Hindlimb muscle (tissue), 1 donor: ENCODE measurements around the gene CBARP. TPM values are rescaled to one million over a fixed set of nuclear protein-coding genes. Genes with fewer than 3 reads are reported as not detected.
A peak's percentile ranks its signal among the peaks of the same experiment; 100 is the strongest.

ENCODE experiments used
- DNase-seq: peaks from one replicate; pipeline ENCODE4 v3.0.0-alpha.2; 2013
- polyA plus RNA-seq: library from polyadenylated mRNA; unstranded; fragments of 120-200 nt; gene quantifications from one replicate; pipeline ENCODE4 v1.2.1, GENCODE V29; 2013; ENCODE audit not compliant: insufficient read length

Gene CBARP, protein sequence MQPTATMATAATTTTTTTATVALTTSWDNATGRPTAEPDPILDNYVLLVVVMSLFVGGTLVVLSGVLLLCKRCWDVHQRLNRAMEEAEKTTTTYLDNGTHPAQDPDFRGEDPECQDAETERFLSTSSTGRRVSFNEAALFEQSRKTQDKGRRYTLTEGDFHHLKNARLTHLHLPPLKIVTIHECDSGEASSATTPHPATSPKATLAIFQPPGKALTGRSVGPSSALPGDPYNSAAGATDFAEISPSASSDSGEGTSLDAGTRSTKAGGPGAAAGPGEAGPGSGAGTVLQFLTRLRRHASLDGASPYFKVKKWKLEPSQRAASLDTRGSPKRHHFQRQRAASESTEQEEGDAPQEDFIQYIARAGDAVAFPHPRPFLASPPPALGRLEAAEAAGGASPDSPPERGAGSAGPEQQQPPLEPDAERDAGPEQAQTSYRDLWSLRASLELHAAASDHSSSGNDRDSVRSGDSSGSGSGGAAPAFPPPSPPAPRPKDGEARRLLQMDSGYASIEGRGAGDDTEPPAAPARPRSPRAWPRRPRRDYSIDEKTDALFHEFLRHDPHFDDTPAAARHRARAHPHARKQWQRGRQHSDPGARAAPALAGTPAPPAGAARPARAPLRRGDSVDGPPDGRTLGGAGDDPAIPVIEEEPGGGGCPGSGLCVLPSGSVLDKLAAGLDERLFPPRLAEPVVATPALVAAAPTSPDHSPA
- 1.9 TPM for polyA plus RNA-seq

DNA sequence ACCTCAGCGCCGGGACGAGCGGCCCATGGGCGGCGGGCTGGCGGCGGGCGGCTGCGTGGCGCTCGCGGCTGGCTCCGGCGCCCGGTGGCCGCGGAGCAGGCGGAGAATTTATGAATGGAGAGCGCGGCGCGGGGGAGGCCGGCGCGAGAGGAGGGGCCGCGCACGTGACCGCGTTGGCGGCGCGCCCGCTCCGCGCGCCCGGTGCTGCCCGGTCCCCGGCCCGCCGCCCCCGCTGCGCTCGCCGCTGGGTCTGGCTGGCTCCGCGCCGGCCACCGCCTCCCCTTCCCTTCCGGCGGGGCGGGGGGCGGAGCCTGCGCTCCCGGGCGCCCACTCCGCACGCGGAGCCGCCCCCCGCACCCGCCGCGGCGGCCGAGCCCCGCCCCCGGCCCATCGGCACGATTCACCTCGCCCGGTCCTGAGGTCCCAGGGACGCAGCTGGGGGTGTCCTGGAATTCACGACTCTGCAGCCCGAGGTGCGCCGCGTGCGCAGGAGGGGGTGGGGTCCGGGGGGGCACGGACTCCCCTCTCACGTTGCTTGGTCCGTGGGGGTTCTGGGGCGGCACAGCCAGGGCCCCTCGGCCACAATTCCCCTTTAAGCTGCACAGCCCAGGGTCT, at the start of gene CBARP:
CBARP (minus strand) TSS at position 252 of the 615 bp plus-strand sequence. CDS start 1,905 bp downstream, outside the sequence.
- peak; percentile 48 for DNase-seq

DNA sequence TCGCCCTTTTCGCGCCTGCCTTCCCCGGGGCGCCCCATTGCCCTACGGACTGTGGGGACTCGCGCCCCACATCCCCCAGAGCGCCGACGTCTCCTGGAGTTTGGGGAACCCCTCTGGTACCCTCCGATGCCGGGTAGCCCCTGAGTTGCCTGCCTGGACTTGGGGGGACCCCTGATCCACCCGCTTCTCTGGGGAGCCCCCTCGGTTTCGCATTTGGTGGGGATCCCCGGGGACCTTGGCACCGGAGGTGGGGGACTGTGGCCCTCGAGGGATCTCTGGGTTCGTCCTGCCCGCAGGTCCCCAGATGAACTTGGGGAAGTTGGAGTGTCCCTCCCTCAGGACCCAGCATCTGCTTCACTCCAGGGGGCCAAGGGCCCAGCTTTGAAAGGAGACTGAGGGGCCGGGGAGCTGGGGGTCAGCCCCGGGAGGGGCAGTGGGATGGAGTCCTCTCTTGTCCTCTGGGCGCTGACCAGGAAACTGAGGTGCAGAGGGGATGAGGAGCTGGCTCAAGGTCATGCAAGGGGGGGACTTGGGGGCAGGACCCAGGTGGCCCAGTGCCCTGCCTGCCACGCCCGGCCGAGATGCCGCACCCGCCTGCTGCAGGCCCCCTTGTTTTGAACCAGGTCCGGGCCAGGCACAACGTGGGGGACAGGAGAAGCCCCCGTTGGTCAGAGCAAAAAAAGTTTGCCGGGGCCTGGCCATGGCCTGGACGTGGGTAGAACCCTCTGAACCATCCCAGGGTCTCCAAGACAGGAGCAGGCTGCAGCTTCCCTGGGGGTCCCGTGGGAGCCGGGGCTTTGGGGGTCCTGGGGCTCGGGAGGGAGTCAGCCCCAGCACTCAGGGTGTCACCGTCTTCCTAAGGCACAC, 48.9 kb upstream of the CBARP start:
- DNase-seq: no peak

DNA sequence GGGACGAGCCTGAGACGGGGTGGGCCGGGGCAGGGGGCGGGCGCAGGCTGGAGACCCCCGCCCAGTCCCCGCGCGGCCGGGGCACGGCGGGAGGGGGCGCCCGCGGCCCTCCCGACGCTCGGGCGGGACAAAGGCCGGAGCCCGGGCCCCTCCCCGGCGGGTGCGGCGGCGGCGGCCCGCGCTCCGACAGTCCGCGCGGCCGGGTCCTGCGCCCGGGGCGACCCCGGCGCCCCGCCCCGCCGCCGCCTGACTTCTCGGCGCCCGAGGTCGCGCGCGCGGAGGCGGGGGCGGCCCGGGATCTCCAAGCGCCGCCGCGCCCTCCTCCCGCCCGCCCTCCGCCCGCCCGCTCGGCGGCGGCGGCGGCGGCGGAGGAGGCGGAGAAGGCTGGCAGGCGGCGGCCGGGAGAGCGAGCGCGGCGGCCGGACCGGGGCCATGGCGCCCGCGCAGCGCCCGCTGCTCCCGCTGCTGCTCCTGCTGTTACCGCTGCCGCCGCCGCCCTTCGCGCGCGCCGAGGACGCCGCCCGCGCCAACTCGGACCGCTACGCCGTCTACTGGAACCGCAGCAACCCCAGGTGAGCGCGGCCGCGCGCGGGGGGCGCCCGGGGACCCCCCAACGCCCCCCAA, 48.0 kb upstream of the CBARP start, which contains the start of gene EFNA2:
EFNA2 (plus strand) TSS at position 137 of the 624 bp plus-strand sequence; CDS start at position 433, 296 bp downstream.
- no peak for DNase-seq

DNA sequence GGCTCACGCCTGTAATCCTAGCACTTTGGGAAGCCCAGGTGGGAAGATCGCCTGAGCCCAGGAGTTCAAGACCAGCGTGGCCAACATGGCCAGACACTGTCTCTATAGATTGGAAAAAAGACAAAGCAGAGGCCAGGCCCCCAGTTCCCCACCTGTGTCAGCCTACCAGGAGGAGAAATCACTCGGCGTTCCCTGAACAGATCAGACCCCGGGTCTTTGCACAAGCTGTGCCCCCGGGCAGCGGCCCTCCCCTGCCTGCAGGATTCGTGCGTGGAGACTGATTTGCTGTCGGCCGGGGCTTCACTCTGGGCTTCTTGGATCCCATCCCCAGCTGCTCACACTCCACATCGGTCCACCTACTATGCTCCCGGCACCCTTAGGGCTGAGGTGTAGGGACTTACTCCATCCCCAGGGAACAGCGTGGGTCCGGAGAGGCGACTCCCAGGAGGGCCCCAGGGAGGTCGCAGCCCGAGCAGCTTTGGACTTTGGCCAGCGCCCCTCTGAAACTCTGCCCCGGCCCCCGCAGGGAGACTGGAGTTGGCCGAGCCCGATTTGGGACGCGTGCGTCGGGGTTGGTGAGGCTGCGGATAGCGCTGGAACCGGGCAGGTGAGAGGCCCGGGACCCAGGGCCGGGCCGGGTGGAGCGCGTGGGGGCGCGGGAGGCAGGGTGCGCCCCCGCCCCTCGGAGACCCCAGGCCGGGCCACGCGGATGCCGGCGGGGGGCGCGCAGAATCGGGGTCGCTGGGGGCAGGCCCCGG, 47.4 kb upstream of the CBARP start:
- DNase-seq: no peak

DNA sequence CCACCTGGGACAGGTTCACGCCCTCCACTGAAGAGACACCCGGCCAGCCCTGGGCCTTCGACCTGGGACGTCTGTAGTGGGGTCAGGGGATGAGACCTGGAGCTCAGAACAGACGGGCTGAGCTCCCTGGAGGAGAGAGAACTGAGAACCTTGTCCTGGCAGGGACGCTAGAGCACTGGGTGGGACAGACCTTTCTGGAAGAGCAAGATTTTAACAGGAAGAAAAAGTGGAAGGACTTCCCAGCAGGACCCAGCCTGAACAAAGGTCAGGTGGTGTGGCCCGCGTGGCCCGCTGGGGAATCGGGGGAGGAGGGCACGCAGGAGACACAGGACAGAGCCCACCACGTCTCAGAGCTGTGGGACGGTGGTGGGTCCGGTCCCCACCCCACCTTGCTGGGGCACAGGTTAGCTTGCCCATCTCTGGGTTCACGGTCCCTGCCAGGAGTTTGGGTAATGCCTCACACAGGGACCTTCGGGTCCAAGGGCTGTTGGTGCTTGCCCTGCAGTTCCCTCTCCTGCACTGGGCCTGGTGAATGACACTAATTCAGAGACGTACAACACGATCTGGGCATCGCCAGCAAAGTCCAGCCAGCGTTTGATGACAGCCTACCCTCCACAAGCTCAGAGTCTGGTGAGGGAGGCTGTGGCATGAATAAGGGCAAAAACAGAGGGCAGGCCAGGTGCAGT, 46.6 kb upstream of the CBARP start:
- DNase-seq: no peak

DNA sequence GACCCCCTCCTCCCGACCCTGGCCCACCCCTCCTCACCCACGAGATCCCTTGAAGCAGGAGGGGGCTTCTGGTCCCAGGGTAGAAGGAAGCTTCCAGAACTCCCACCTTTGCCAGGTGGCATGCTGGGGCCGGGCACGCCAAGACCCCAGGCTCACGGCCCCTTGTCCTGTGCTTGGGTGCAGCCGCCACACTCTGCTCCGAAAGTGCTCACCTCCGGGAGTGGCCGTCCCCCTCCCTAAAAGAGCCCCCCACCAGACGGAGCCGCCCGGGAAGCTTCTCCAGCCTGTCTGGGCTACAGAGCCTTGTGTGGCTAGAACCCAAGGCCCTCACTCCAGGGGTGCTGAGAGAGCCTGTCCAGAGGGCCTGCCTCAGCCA, 46.1 kb upstream of the CBARP start:
- no peak for DNase-seq

DNA sequence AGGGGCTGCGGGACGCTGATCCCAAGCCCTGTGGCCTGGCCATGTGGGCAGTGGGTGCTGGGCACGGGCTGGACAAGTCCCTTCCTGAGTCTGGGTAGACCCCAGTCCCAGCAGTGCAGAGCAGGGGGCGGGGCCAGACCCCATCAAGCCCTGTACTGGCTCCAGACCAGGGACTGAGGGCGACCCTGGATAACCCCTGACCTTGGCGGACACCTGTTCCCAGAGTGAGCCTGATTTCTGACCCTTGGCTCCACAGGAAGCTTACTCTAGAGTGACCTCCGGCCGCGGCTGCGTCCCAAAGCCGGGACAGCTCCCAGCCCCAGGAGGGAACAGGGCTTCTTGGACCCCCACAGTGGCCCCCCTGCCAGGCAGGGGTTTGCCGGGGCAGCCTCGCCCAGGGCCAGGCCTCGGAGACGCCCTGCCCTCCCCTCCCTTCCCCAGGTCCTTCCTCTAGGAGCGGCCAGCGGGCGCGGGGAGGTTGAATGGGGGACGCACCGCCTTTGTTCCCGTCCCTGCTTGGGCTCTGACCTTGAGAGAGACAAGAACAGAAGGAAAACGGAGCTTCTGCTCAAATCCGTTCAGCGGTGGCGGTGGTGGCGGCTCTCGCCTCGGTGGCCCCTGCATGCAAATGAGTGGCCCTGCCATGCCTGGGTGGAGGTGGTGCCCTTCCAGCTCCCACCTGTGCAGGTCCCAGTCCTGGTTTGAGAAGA, 45.6 kb upstream of the CBARP start:
- no peak for DNase-seq

DNA sequence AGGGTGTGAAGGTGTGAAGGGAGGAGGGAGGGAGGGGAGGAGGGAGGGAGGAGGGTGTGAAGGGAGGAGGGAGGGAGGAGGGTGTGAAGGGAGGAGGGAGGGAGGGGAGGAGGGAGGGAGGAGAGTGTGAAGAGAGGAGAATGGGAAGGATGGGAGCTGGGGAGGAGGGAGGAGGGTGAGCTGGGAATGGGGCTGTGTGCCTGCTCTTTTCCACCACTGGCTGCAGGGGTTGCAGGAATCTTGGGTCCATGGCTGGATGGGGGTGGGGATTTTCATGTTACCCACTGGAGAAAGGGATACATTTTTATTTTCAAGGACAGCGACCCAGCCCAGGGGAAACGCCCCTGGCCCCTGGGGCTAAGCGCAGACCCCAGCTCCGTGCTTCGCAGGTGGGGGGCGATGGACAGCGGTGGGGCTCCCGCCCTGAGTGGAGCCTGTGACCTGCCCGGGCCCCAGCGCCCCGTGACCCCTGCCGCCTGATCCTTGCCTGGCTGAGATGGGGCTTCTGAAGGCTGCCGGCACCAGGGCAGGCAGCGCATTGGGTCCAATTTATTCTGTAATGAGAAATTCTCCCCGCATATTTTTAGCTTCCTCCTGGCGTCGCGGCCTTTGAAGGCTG, 44.9 kb upstream of the CBARP start:
- no peak for DNase-seq

DNA sequence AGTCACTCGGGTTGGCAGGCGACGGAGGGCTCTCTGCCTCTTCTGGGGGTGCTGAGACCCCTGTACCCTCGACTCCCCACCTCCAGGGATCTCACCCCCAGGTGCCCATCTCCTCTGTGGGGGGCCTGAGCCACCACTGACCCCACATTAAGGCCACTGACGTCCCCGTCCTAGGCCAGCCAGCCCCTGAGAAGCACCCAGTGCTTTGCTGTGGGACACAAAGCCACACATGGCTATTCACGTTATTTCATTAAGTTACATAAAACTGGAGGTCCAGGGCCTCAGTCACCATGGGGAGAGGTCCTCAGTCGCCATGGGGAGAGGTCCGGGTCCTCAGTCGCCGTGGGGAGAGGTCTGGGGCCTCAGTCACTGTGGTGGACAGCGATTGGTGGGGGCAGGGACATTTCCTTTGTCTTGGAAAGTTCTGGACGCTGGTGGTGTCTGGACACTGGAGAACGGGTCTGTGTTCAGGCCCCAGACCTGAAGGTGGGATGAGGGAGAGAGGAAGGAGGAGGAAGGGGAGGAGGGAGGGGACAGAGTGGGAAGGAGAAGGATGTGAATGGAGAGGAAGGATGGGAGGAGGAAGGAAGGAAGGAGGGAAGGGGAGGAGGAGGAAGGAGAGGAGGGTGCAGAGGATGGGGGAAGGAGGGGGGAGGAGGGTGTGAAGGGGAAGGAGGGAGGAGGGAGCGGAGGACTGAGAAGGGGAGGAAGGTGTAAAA, 43.9 kb upstream of the CBARP start:
- no peak for DNase-seq

DNA sequence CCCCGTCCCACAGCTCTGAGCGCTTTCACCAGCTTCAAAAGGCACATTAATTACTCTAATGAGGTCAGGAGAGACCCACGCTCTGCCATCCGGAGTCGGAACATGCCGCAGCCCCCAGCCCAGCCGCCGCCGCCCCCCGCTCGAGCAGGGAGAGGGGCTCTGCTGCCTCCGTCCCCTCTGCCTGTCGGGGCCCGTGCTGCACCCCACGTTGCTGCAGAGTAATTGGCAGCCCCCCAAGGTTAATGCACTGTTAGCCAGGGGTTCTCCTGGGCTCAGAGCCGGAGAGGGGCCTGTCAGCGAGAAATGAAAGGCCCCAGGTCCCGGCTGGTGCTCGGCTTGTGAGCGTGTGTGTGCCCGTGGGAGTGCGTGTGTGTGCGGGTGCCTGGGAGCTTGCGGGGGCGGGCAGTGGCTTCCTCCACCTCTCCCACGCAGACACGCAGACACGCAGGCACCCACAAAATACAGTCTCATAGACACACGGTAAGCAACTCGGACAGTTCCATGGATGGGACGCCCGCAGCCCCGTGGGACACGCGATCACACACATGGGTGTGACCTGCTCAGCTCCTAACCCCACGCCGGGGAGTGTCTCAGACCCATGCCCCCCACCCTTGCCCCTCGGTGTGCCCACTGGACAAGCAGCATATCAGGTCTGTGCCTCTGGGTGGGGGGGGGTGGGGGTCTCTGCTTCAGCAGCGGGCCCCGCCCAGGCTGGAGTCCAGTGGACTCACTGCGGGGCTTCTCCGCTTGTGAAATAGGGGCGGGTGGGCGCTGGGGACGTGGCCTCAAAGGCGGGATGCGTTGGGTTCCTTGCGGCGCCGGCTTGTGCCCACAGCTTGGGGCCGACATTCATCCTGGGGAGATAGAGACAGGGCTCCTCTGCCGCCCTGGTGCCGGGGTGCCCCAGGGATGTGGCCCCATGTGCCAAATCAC, 43.1 kb upstream of the CBARP start:
- DNase-seq: no peak

DNA sequence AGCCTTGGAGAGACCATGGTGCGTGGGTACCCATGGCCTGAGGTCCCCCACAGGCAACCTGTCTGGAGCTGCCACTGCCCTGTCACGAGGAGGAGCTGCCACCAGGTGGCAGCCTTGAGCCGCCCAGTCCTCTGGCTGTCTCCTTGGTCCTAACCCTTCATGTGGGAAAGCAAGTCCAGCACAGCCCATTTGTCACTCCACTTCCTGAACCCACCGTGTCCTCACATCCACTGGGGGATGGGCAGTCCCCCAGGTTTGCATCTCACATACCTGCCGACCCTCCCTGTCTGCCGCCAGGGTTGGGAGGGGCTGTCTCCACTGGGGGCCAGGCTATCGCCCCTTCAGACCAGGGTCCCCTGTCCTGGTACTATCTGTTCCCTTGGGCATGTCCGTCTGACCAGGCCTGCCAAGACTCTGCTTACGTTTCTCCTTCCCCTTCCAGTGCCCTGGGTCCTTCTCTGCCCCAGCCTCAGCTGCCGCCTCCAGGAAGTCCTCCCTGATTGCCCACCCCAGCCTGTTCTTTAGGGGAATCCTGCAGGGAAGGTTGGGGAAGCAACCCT, 42.1 kb upstream of the CBARP start:
- DNase-seq: peak; percentile 90

DNA sequence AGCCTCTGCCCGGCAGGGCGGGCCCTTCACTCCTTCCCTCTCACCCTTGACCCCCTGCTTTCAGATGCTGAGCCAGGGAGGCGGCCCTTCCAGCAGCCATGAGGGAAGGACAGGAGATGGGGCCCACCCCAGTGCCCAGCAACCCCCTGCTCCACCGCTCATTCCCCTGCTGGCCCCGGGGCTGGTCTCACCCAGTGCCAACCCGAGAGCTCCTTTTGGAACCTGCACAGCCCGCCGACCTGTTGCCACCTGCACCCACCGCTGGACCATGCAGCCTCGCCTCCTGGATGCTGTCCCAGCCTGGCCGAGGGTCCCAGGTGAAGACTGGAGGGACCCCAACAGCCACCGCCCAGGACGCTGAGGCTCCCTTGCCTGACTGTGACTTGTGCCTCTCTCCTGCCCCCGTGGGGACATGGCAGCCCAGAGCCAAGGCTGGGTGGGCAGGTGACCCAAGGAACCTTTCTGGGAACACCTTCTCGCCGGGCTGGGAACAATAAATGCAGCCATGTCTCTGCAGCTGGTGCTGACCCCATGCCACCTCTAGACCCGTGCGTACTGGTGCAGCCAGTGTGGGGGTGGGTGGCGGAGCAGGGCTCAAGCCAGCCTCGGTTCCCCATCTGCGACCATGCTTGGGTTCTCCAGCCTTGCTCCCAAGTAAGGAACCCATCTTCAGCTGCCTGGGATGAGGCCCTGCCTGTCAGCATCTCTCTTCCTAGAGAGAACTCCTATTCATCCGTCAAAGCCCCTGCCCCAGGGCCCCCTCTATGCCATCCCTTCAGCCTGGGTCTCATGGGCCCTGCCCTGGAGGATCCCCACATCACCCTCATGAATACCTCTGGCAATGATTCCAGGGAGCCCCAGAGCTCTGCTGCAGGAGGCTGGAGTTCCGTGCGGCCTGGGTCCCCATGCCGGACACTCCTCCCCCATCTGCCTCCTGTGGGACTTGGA, 41.2 kb upstream of the CBARP start:
- no peak for DNase-seq

DNA sequence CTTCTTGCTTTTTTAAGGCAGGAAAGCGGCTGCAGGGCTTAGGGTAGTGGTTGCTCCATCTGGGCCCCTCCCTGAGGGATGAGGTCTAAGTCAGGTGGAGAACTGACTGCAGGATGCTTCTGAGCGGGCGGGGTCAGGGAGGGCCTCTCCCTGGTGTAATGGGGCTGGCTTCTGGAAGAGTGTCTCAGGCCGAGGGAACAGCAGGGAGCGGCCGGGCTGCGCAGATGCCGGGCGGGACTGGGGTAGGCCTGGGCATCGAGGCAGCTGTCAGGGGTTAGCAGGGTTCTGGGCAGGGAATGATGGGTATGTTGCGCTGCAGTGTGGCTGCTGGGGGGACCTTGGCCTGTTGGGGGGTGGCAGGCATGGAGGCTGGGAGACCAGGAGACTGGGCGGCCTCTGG, 40.3 kb upstream of the CBARP start:
- no peak for DNase-seq

DNA sequence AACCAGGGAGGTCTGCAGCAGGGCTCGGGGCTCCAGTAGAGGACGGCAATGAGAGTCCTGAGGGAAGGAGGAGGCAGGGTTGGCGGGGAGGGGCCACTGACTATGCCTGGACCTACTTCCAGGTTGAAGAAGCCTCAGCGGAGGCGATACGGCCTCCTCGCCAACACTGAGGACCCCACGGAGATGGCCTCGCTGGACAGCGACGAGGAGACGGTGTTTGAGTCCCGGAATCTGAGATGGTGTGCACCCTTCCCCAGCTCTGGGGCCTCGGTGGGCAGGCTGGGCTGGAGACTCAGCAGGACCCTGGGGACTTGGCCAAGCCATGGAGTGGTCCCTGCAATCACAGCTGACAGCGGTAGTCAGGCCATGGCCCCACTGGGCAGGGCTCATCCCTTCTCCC, 39.3 kb upstream of the CBARP start:
- no peak for DNase-seq

DNA sequence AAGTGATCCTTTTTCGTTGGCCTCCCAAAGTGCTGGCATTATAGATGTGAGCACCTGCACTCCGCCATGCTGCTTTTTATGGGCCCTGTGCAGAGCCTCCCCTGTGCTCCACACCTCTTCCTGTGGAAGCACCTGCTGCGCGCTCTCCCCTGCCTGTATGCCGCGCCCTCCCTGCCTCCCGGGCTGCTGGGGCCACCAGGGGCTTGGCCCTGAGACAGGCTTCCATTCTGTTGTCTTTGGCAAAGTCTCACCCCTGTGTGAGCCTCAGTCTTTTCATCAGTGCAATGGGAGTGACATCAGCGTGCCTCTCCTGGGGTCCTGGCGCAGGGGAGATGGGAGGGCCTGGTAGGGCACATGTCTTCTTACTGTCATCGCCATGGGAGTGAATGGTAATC, 38.8 kb upstream of the CBARP start:
- DNase-seq: no peak
